Measurements from ENCODE around the gene ATP12A. TPM values are rescaled to one million over a fixed set of nuclear protein-coding genes. Genes with fewer than 3 reads are reported as not detected.

ATP12A gene
- total RNA-seq, 1 donor from 2014 or later: not detected

- no peak overlapping the region for H3K4me3 ChIP-seq (ENCODE audit: low read depth, low read length)
- DNase-seq (ENCODE audit: low read depth): no peak
- no peak for TF ChIP-seq CTCF (conservative IDR thresholded peaks at IDR 0.05; ENCODE audit: low read depth, low read length)
Observed at GRCh38 chr13:24679686-24680085, 522 bp upstream of the ATP12A start.

- no peak for DNase-seq (ENCODE audit: low read depth)
- no peak for TF ChIP-seq CTCF (conservative IDR thresholded peaks at IDR 0.05; ENCODE audit: low read depth, low read length)
- H3K4me3 ChIP-seq (ENCODE audit: low read depth, low read length): no peak overlapping the region
Observed at GRCh38 chr13:24680921-24681604, 855 bp downstream of the ATP12A start.

GRCh38 chr13:24681930-24682329 lies 1.7 kb downstream of the ATP12A start:
- no peak overlapping the region for H3K4me3 ChIP-seq (ENCODE audit: low read depth, low read length)
- no peak for TF ChIP-seq CTCF (conservative IDR thresholded peaks at IDR 0.05; ENCODE audit: low read depth, low read length)
- DNase-seq (ENCODE audit: low read depth): no peak

DNA sequence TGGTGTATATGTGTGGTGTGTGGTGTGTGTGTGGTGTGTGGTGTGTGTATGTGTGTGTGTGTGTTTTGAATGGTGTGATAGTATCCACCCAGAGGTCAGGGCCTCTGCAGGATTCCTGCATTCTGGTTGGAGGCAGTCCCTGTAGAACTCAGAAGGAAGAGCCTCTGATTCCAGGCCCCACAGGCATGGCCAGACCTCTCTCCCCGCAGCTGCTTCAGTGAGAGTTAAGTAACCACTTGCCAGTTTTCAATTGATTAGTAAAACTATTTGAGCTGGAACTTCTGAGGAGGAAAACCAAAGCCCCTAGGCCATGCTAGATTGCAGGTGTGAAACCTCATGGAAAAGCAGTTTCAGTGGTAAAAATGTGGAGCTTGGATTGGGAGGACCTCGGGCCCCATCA lies 2.1 kb downstream of the ATP12A start:
- no peak for DNase-seq (ENCODE audit: low read depth)
- H3K4me3 ChIP-seq (ENCODE audit: low read depth, low read length): no peak overlapping the region
- TF ChIP-seq CTCF (conservative IDR thresholded peaks at IDR 0.05; ENCODE audit: low read depth, low read length): no peak

DNA sequence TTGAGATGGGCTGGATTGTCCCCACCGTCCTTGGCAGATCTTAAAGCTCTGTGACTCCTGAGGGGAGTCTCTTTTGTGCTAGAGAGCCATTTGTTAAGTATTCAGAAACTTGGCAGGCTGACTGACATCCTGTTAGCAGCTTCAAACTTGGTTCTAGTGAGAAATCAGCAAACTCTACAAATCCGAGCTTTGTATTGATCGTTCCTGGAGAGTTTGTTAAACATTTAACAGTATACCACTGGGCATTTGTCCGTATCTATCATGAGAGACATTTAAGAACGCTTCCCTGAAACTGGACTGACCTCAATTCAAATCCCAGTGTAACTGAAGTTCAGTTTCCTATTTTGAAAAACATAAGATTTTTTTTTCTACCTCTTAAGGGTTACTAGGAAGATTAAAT lies 3.1 kb downstream of the ATP12A start:
- no peak overlapping the region for H3K4me3 ChIP-seq (ENCODE audit: low read depth, low read length)
- TF ChIP-seq CTCF (conservative IDR thresholded peaks at IDR 0.05; ENCODE audit: low read depth, low read length): no peak
- DNase-seq (ENCODE audit: low read depth): no peak

GRCh38 chr13:24683838-24684599 lies 3.8 kb downstream of the ATP12A start:
- DNase-seq (ENCODE audit: low read depth): no peak
- no peak overlapping the region for H3K4me3 ChIP-seq (ENCODE audit: low read depth, low read length)

More at GRCh38 chr13:24683838-24684599, 3.8 kb downstream of the ATP12A start:
- peak; percentile 84 for TF ChIP-seq CTCF (conservative IDR thresholded peaks at IDR 0.05; ENCODE audit: low read depth, low read length)

All from epithelial cell of proximal tubule (primary cell).